Measurements from ENCODE around the gene ZNF846.
A peak's percentile ranks its signal among the peaks of the same experiment; 100 is the strongest.
"Not testable (repeated sequence)": the region's sequence is repeated elsewhere in the genome, so short reads cannot be mapped to it uniquely, and the experiment has no call there.

Gene ZNF846

GRCh38 chr19:9768175-9769112 is at the start of gene ZNF846:
TSS of gene ZNF846 (minus strand) at chr19:9768738. CDS start at chr19:9764950, 3,788 bp downstream.
- peak; percentile 73 to 85 for DNase-seq

GRCh38 chr19:9818175-9818733 is 49.7 kb upstream of the ZNF846 start:
- no peak for DNase-seq

GRCh38 chr19:9811139-9811538 is 42.6 kb upstream of the ZNF846 start:
- no peak for DNase-seq

- no peak for DNase-seq
These were observed 40.6 kb upstream of the ZNF846 start for GRCh38 chr19:9808855-9809824.

- DNase-seq = no peak
These were observed 38.3 kb upstream of the ZNF846 start for GRCh38 chr19:9806803-9807202.

GRCh38 chr19:9801976-9802375 is 33.4 kb upstream of the ZNF846 start:
- DNase-seq = no peak

- DNase-seq = no peak
These were observed 30.6 kb upstream of the ZNF846 start for GRCh38 chr19:9799162-9799561.

- DNase-seq = no peak
These were observed 29.3 kb upstream of the ZNF846 start for GRCh38 chr19:9797871-9798270.

- peak in 1 of 2 experiments; percentile 77 for DNase-seq
These were observed 27.7 kb upstream of the ZNF846 start for GRCh38 chr19:9796113-9796773.

- no peak for DNase-seq
These were observed 24.6 kb upstream of the ZNF846 start for GRCh38 chr19:9793071-9793591.

- DNase-seq = peak; percentile 54 to 58
These were observed 23.9 kb upstream of the ZNF846 start for GRCh38 chr19:9792206-9793070.

GRCh38 chr19:9791552-9792205 is 23.1 kb upstream of the ZNF846 start:
- DNase-seq = peak; percentile 16 to 43

- not testable (repeated sequence) for DNase-seq
These were observed 22.5 kb upstream of the ZNF846 start for GRCh38 chr19:9791073-9791367.

- not testable (repeated sequence) for DNase-seq
These were observed 21.0 kb upstream of the ZNF846 start for GRCh38 chr19:9789579-9789978.

- DNase-seq = no peak
These were observed 20.5 kb upstream of the ZNF846 start for GRCh38 chr19:9789066-9789465.

GRCh38 chr19:9788604-9789003 is 20.1 kb upstream of the ZNF846 start:
- DNase-seq = not testable (repeated sequence)

- DNase-seq = no peak
These were observed 18.3 kb upstream of the ZNF846 start for GRCh38 chr19:9786819-9787218.

GRCh38 chr19:9786342-9786741 is 17.8 kb upstream of the ZNF846 start:
- no peak for DNase-seq

- DNase-seq = peak; percentile 35 to 73
These were observed 17.1 kb upstream of the ZNF846 start for GRCh38 chr19:9785367-9786331.

- DNase-seq = not testable (repeated sequence)
These were observed 15.6 kb upstream of the ZNF846 start for GRCh38 chr19:9784163-9784496.

Measured in cerebellar nuclear complex (tissue), 1 donor.